Karpas-422 (cell line): ENCODE data around the gene C11orf97. TPM values are rescaled to one million over a fixed set of nuclear protein-coding genes. Genes with fewer than 3 reads are reported as not detected.
"Not testable (repeated sequence)": the region's sequence is repeated elsewhere in the genome, so short reads cannot be mapped to it uniquely, and the experiment has no call there.

Experiments
- DNase-seq: peaks from one replicate; pipeline ENCODE4 v3.0.0-alpha.2; 2015
- H2AFZ ChIP-seq: fragments of 200-600 bp; sonication (generic); 2 replicates; pipeline ENCODE4 v1.6.1; 2014; ENCODE audit warnings: antibody characterized with exemption, low read length, mixed read lengths
- H3K27ac ChIP-seq: fragments of 200-600 bp; sonication (generic); 2 replicates; pipeline ENCODE4 v1.5.1; 2014; ENCODE audit warnings: mild to moderate bottlenecking, low read length, moderate library complexity
- H3K27me3 ChIP-seq: fragments of 200-600 bp; sonication (generic); 2 replicates; pipeline ENCODE4 v1.6.1; 2014; ENCODE audit warnings: low read length, mixed read lengths
- H3K36me3 ChIP-seq: fragments of 200-600 bp; sonication (generic); 2 replicates; pipeline ENCODE4 v1.6.1; 2014; ENCODE audit warnings: low read length, mixed read lengths; ENCODE audit not compliant: insufficient read depth
- H3K4me1 ChIP-seq: fragments of 200-600 bp; sonication (generic); 2 replicates; pipeline ENCODE4 v1.6.1; 2014; ENCODE audit warnings: mild to moderate bottlenecking, low read length, mixed read lengths
- H3K4me2 ChIP-seq: fragments of 200-600 bp; sonication (generic); 2 replicates; pipeline ENCODE4 v1.6.1; 2014; ENCODE audit warnings: low read length, low read depth, mild to moderate bottlenecking; ENCODE audit not compliant: poor library complexity, severe bottlenecking
- H3K4me3 ChIP-seq: fragments of 200-600 bp; sonication (generic); 2 replicates; pipeline ENCODE4 v1.5.1; 2014; ENCODE audit warnings: mild to moderate bottlenecking, antibody characterized with exemption, low read length, mixed read lengths
- H3K79me2 ChIP-seq: fragments of 200-600 bp; sonication (generic); 2 replicates; pipeline ENCODE4 v1.6.1; 2014; ENCODE audit warnings: mild to moderate bottlenecking, low read length, mixed read lengths
- H3K9ac ChIP-seq: fragments of 200-600 bp; sonication (generic); 2 replicates; pipeline ENCODE4 v1.6.0; 2014; ENCODE audit warnings: low read length
- H3K9me2 ChIP-seq: fragments of 200-600 bp; sonication (generic), shearing (Covaris generic); replicated peaks from 2 replicates; pipeline ENCODE4 v1.6.0; 2014; ENCODE audit warnings: mild to moderate bottlenecking, low read length, moderate library complexity; ENCODE audit not compliant: insufficient read depth
- H3K9me3 ChIP-seq: fragments of 300-700, 200-600 bp; sonication (generic); 2 replicates; pipeline ENCODE4 v1.6.1; 2014; ENCODE audit warnings: low read length, mixed read lengths
- H4K20me1 ChIP-seq: fragments of 200-600 bp; sonication (generic); 2 replicates; pipeline ENCODE4 v1.6.1; 2014; ENCODE audit warnings: mild to moderate bottlenecking, antibody characterized with exemption, low read length, low read depth; ENCODE audit not compliant: insufficient read depth
- total RNA-seq: library from RNA; depleted of rRNA; stranded (reverse); fragments of >200 nt; shearing (Covaris generic); gene quantifications from 2 replicates; pipeline ENCODE4 v1.2.3, GENCODE V29; 2014; ENCODE audit warnings: low replicate concordance

The C11orf97 gene
- total RNA-seq, 1 experiment from 2014 or later = not detected

DNA sequence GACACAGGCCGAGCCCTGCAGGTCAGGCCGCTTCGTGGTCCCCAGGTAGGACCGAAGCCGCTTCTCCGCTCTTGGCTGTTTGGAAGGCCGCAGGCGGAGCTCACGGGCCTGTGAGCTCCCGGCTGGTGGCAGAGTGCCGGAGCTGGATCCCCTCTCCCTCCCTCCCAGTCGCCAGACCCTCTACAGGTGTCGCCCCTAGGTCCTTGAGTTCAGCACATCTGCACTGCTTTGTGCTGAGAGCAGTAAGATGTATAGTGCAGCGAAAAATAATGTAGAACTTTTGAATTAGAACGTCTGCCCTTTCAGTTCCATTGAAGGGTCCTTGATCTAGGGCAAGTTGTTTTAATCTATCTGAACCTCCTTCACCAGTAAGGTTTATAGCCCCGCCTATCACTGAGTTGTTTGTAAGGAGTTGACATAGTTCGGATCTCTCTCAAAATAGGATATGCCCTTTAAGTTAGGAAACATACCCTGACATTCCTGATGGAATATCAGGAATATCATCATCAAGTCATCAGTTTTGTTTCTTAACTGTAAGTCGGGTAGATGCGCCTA, 18.1 kb upstream of the C11orf97 start:
- Histone ChIP-seq H3K9ac (peak overlapping the region; percentile 83), H2AFZ (peak overlapping the region; percentile 66), H3K4me2 (peak overlapping the region; percentile 92), H3K4me1 (peaks cover 30% of the 10 kb centered on the region), H4K20me1 (peaks cover 11% of the 10 kb centered on the region), H3K36me3 (peaks cover 54% of the 10 kb centered on the region), H3K27me3 (no peaks in the 10 kb centered on the region), H3K9me2 (no peaks in the 10 kb centered on the region), H3K79me2 (peaks cover 73% of the 10 kb centered on the region), H3K9me3 (no peaks in the 10 kb centered on the region), H3K4me3 (peak overlapping the region; percentile 78), H3K27ac (no peak overlapping the region)
- no peak for DNase-seq

DNA sequence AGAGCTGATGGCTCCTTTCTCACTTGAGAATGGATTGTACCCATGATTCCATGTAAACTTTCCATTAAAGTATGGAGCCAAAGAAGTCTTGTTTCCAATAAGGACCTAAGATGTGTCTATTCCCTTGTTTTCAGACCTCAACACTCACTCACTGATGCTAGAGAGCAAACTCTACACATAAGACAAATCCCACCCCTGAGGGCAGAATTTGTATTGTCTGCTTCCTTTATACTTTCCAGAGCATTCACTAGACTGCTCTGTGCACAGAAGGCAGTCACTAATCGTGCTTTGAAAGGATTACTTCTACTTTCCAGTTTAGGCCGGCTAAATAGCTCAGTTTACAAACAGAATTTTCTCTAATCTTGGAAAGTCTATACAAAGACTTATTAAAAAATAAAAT, 12.1 kb upstream of the C11orf97 start:
- Histone ChIP-seq H3K27ac (no peak overlapping the region), H3K27me3 (no peaks in the 10 kb centered on the region), H3K4me1 (peaks cover 6% of the 10 kb centered on the region), H3K9ac (no peak overlapping the region), H3K4me3 (no peak overlapping the region), H2AFZ (no peak overlapping the region), H3K36me3 (peaks cover 50% of the 10 kb centered on the region), H3K79me2 (peaks cover 15% of the 10 kb centered on the region), H3K9me2 (no peaks in the 10 kb centered on the region), H3K9me3 (no peaks in the 10 kb centered on the region), H3K4me2 (no peak overlapping the region), H4K20me1 (peaks cover 5% of the 10 kb centered on the region; the same call in 1 of the 2 replicates)
- DNase-seq = no peak

DNA sequence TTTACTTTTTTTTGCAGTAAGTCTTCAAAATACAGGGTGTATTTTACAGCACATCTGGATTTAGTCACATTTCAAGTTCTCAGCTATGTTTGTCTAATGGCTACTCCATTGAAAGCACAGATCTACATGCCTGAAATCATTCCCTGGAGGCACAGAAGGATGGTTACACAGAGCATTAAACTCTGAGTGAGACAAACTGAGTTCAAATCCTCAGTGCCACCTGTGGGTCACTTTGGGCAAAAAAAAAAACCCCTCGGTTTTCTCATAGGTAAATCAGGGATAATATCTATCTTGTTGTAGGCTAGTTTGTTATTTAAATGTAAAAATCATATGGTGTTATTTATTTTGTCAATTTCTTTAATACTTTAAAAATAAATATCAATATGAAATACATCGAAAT, 10.7 kb upstream of the C11orf97 start:
- H3K4me2 ChIP-seq = no peak overlapping the region
- no peak overlapping the region for H3K27ac ChIP-seq
- H2AFZ ChIP-seq = no peak overlapping the region
- no peak overlapping the region for H3K4me3 ChIP-seq
- no peaks in the 10 kb centered on the region for H3K9me2 ChIP-seq
- no peaks in the 10 kb centered on the region for H4K20me1 ChIP-seq
- no peak overlapping the region for H3K9ac ChIP-seq
- no peaks in the 10 kb centered on the region for H3K4me1 ChIP-seq
- peak; percentile 61 for DNase-seq
- H3K79me2 ChIP-seq = peaks cover 4% of the 10 kb centered on the region; the same call in 1 of the 2 replicates
- H3K27me3 ChIP-seq = no peaks in the 10 kb centered on the region
- H3K9me3 ChIP-seq = no peaks in the 10 kb centered on the region
- peaks cover 42% of the 10 kb centered on the region for H3K36me3 ChIP-seq

DNA sequence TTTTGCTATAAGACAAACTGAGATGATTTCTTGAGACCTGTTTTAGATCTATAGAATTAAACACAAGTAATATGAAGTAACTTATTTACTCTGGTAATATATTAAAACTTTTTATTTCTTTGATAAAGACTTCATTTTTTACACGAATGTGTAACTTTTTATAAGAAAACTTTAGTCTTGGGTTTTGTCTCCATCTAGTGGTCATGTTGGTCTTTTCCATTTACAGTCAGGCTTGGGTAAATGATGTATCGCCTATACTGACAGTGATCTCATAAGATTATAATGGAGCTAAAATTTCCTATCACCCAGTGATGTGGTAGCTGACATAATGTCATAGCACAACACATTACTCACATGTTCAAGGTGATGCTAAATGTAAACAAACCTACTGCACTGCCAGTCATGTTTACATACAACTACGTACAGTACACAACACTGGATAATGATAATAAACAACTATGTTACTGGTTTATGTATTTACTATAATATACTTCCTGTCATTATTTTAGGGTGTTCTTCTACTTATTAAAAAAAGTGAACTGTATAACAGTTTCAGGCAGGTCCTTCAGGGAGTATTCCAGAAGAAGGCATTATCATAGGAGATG, 7.5 kb upstream of the C11orf97 start:
- DNase-seq = peak; percentile 95
- H3K9me3 ChIP-seq = no peaks in the 10 kb centered on the region
- no peak overlapping the region for H2AFZ ChIP-seq

DNA sequence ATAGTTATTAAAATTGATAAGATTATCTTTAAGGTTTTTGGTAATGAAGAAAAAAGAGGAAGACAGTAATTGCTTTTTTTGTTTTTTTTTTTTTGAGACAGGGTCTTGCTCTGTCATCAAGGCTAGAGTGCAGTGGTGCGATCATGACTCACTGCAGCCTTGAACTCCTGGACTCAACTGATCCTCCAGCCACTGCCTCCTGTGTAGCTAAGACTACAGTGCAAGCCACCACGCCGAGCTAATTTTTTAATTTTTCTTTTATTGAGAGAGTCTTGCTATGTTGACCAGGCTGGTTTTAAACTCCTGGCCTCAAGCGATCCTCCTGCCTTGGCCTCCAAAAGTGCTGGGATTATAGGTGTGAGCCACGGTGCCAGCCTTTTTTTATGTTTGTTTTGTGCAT, 5.7 kb upstream of the C11orf97 start:
- H3K27me3 ChIP-seq, H3K4me1 ChIP-seq, H3K4me2 ChIP-seq, H3K36me3 ChIP-seq, H3K9me3 ChIP-seq, DNase-seq, H3K9me2 ChIP-seq, H3K4me3 ChIP-seq, H2AFZ ChIP-seq, H3K79me2 ChIP-seq, H3K9ac ChIP-seq, H4K20me1 ChIP-seq, H3K27ac ChIP-seq: not testable (repeated sequence)

More for the DNA sequence above, 7.5 kb upstream of the C11orf97 start:
- no peaks in the 10 kb centered on the region for H3K79me2 ChIP-seq
- H3K4me1 ChIP-seq = peaks cover 5% of the 10 kb centered on the region
- H4K20me1 ChIP-seq = no peaks in the 10 kb centered on the region
- no peak overlapping the region for H3K27ac ChIP-seq
- no peak overlapping the region for H3K4me2 ChIP-seq
- H3K9ac ChIP-seq = no peak overlapping the region
- no peaks in the 10 kb centered on the region for H3K27me3 ChIP-seq
- peaks cover 11% of the 10 kb centered on the region; the same call in 1 of the 2 replicates for H3K36me3 ChIP-seq
- H3K4me3 ChIP-seq = no peak overlapping the region
- H3K9me2 ChIP-seq = no peaks in the 10 kb centered on the region

DNA sequence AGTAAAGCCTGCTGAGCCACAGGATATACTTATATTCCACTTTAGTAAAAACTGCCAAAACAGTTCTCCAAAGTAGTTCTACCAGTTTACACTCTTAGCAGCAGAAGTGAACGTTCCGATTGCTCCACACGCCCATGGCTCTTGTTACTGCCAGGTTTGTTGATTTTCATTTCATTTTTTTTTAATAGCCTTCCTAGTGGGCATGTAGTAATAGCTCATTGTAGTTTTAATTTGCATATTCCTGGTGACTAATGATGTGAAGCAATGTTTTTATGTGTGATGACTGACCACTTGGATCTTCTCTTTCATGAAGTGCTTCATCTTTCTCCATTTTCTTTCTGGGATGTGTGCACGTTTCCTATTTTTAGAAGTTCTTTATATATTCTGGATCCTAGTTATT, 4.8 kb upstream of the C11orf97 start:
- Histone ChIP-seq H3K4me3 (no peak overlapping the region), H3K4me2 (no peak overlapping the region), H3K27me3 (peaks cover 4% of the 10 kb centered on the region; the same call in 1 of the 2 replicates), H3K9ac (no peak overlapping the region), H2AFZ (no peak overlapping the region), H4K20me1 (no peaks in the 10 kb centered on the region), H3K79me2 (no peaks in the 10 kb centered on the region), H3K27ac (no peak overlapping the region), H3K9me3 (no peaks in the 10 kb centered on the region), H3K4me1 (peaks cover 5% of the 10 kb centered on the region), H3K36me3 (no peaks in the 10 kb centered on the region), H3K9me2 (no peaks in the 10 kb centered on the region)
- DNase-seq = no peak

DNA sequence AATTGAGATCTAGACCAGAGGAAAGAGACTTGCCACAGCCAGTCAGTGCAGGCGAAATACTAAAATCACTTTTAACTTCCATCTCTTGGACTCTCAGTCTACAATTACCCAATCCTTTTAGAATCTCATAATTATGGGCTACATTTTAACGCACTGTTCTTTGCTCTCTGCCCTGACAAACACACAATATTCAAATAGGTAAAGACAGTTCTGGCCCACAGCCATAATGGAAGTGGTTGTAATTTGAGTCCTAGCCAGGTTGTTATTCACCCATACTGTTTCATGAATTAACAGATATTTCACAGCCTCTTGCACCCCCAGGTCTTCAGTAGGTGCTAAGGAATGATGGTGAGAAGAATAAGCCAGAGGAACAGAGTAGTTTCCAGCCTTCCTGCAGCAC, 830 bp downstream of the C11orf97 start:
- 0 out of 2 replicates have a peak overlapping the region, but pooled peaks have one; percentile 3 for H3K9ac ChIP-seq
- H3K9me3 ChIP-seq = no peaks in the 10 kb centered on the region
- no peaks in the 10 kb centered on the region for H3K79me2 ChIP-seq
- H3K27ac ChIP-seq = no peak overlapping the region
- peak overlapping the region; percentile 66 for H2AFZ ChIP-seq
- H3K9me2 ChIP-seq = no peaks in the 10 kb centered on the region
- H3K4me2 ChIP-seq = peak overlapping the region; percentile 33
- H3K4me3 ChIP-seq = peak overlapping the region; percentile 16; the same call in 1 of the 2 replicates
- peaks cover 4% of the 10 kb centered on the region; the same call in 1 of the 2 replicates for H3K27me3 ChIP-seq
- H3K36me3 ChIP-seq = no peaks in the 10 kb centered on the region
- no peak for DNase-seq
- peaks cover 16% of the 10 kb centered on the region for H3K4me1 ChIP-seq
- no peaks in the 10 kb centered on the region for H4K20me1 ChIP-seq

DNA sequence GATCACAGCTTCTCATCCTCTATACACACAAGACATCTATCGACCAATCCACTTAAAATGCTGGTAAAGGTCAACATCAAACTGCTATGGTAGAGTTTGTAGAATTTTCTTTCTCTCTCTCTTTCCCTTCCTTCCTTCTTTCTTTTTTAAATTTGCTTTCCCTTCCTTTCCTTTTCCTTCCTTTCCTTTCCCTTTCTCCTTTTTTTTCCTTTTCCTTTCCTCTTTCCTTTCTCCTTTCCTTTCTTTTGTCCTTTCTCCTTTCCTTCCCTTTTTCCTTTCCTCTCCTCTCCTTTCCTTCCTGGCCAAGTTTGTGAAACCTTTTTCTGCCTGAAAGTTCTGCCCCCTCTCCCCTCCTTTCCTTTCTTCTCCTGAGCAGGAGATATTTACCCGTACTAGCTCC, 3.1 kb downstream of the C11orf97 start:
- Histone ChIP-seq H3K9me3 (no peaks in the 10 kb centered on the region), H3K9ac (no peak overlapping the region), H3K36me3 (no peaks in the 10 kb centered on the region)

More for the DNA sequence above, 3.1 kb downstream of the C11orf97 start:
- H2AFZ ChIP-seq = no peak overlapping the region
- no peak overlapping the region for H3K4me2 ChIP-seq
- H3K9me2 ChIP-seq = no peaks in the 10 kb centered on the region
- no peak overlapping the region for H3K27ac ChIP-seq
- no peak overlapping the region for H3K4me3 ChIP-seq
- H4K20me1 ChIP-seq = no peaks in the 10 kb centered on the region
- H3K79me2 ChIP-seq = no peaks in the 10 kb centered on the region
- H3K27me3 ChIP-seq = peaks cover 4% of the 10 kb centered on the region; the same call in 1 of the 2 replicates
- peaks cover 12% of the 10 kb centered on the region for H3K4me1 ChIP-seq
- DNase-seq = no peak
